K562 (cell line): ENCODE data around the gene LIMD2. TPM values are rescaled to one million over a fixed set of nuclear protein-coding genes. Genes with fewer than 3 reads are reported as not detected.

ENCODE experiments used
- GTF2F1 ChIP-seq: IDR thresholded peaks from 2 replicates; pipeline ENCODE4 v1.6.1; 2011; ENCODE audit warnings: low read depth, low read length, improper control_type of control experiment
- KDM1A ChIP-seq, 2 experiments: fragments of 450-650 bp; IDR thresholded peaks; 2 replicates each; pipeline ENCODE4 v1.6.1; 2016; ENCODE audit warnings: mild to moderate bottlenecking in 2 of 2
- NCOR1 ChIP-seq: fragments of 450-650 bp; IDR thresholded peaks from 2 replicates; pipeline ENCODE4 v1.6.1; 2016; ENCODE audit warnings: mild to moderate bottlenecking, moderate library complexity
- PCBP1 ChIP-seq: fragments of 200-400 bp; formaldehyde crosslinking; IDR thresholded peaks from 2 replicates; pipeline ENCODE4 v1.6.1; 2018; ENCODE audit warnings: mild to moderate bottlenecking, low read depth, low read length; ENCODE audit not compliant: poor library complexity, severe bottlenecking
- PRMT5 ChIP-seq: sonication (generic); formaldehyde crosslinking; IDR thresholded peaks from 2 replicates; pipeline ENCODE4 v1.5.0; 2020; ENCODE audit warnings: missing genetic modification reagents
- PRPF4 ChIP-seq: fragments of 200-400 bp; formaldehyde crosslinking; IDR thresholded peaks from one replicate; pipeline ENCODE4 v1.6.1; 2017; ENCODE audit warnings: low read length, low read depth, mild to moderate bottlenecking; ENCODE audit not compliant: insufficient read depth, poor library complexity, severe bottlenecking
- RHOXF2B ChIP-seq: fragments of 250-450 bp; sonication (Bioruptor Pico); conservative IDR thresholded peaks from 2 replicates; pipeline ENCODE4 v1.5.1; 2021
- SETDB1 ChIP-seq: IDR thresholded peaks from one replicate; pipeline ENCODE4 v1.6.1; 2012; ENCODE audit warnings: low read length, control low read depth, inconsistent platforms
- TCF7L2 ChIP-seq: fragments of 150-350 bp; IDR thresholded peaks from 2 replicates; pipeline ENCODE4 v1.6.1; 2016; ENCODE audit warnings: low read depth, mild to moderate bottlenecking, low read length, moderate library complexity
- ZNF146 ChIP-seq: IDR thresholded peaks from one replicate; pipeline ENCODE4 v1.6.1; 2018; ENCODE audit warnings: missing compliant biosample characterization; ENCODE audit not compliant: unreplicated experiment
- polyA plus RNA-seq, 8 experiments: library from polyadenylated mRNA; depleted of rRNA in 4 of 8; stranded (reverse) in 5 of 8; unstranded in 3 of 8; fragments of >200 nt; fragmentation: Nextera tagmentation in 2 of 8; fragmentation: Illumina TruSeq in 1 of 8; extraction: Ambion mirVana in 2 of 8; extraction: Trizol in 1 of 8; gene quantifications; 2 replicates each; pipeline versions ENCODE4 v1.2.1 to v1.2.3, GENCODE V29; 2011 to 2014; ENCODE audit warnings: inconsistent platforms in 1 of 8, missing spikeins in 1 of 8
- total RNA-seq, 7 experiments: library from RNA; depleted of rRNA in 6 of 7; stranded (reverse); fragments of >200 nt in 6 of 7; fragmentation: Illumina TruSeq in 2 of 7; extraction: Trizol in 2 of 7; gene quantifications; 2 replicates each; pipeline versions ENCODE4 v1.2.1 to v1.2.3, GENCODE V29; 2011 to 2021; ENCODE audit warnings: low replicate concordance in 1 of 7
- TF ChIP-seq, protein P1 (sequence below), 2 experiments: fragments of 450-650 bp; IDR thresholded peaks; 2 replicates each; pipeline ENCODE4 v1.6.1; 2016
- TF ChIP-seq, protein P2 (sequence below), 3 experiments: fragments of 200-800 bp in 1 of 3; fragments of 250-450 bp in 1 of 3; fragments of 450-650 bp in 1 of 3; sonication (Bioruptor Pico) in 1 of 3; sonication (Bioruptor generic) in 1 of 3; formaldehyde crosslinking in 1 of 3; IDR thresholded peaks; 2 replicates each; pipeline versions ENCODE4 v1.6.1 to v1.8.0; 2016 to 2022; ENCODE audit warnings: mild to moderate bottlenecking in 2 of 3, missing genetic modification characterization in 2 of 3, missing compliant biosample characterization in 1 of 3, moderate library complexity in 1 of 3
- TF ChIP-seq, protein P3 (sequence below), 2 experiments: fragments of 450-650 bp; IDR thresholded peaks; 2 replicates each; pipeline ENCODE4 v1.6.1; 2016; ENCODE audit warnings: mild to moderate bottlenecking in 2 of 2, borderline replicate concordance in 1 of 2, low read depth in 1 of 2, moderate library complexity in 1 of 2

The LIMD2 gene
- total and polyA plus RNA-seq, 9 of the 15 experiments (the other 6 are each of a cell fraction or from before 2014, with no cell fraction given): 0.07 to 11.2 (median 2.8) TPM

DNA sequence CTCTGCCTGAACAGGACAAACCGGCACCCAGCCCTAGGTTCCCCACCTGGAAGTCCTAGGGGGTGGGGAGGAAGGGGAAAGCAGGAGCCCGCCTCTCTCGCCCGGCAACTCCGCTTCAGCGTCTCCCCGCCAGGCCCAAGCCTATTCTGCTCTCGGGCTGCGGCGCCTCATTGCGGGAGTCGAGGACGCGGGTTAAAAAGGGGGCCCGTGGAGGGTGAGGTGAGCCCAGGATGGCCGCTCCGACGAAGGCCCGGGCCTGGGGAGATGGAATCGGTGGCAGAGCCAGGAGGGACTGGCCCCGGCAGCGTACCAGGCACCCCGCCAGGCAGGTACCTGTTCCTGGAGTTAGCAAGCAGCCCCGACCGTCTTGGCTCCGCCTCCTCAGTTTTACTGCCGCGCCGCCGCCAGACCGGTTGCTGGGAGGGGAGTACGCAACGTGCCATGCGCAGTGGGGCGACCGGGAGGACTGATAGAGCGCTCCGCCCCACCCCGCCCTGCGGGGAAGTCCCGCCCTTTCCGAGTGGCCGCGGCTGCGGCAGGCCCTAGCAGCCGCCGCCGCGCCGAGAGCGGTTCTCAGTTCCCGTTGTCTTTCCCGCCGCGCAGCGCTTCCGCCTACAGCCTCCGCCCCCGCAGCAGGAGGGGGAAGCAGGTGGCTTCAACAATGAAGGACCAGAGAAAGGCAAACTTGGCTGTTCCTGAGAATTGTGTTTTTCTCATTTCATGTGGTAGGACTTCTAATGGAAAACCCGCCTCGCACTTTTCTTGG, 41.7 kb upstream of the LIMD2 start, which contains the start of gene STRADA (continued):
- no peak for TF ChIP-seq ZNF146 (CRISPR knock-in tag)
- no peak for TF ChIP-seq SETDB1
- TF ChIP-seq KDM1A (IDR thresholded peaks at IDR 0.05): no peak
- no peak for TF ChIP-seq NCOR1
- TF ChIP-seq, protein P1, sequence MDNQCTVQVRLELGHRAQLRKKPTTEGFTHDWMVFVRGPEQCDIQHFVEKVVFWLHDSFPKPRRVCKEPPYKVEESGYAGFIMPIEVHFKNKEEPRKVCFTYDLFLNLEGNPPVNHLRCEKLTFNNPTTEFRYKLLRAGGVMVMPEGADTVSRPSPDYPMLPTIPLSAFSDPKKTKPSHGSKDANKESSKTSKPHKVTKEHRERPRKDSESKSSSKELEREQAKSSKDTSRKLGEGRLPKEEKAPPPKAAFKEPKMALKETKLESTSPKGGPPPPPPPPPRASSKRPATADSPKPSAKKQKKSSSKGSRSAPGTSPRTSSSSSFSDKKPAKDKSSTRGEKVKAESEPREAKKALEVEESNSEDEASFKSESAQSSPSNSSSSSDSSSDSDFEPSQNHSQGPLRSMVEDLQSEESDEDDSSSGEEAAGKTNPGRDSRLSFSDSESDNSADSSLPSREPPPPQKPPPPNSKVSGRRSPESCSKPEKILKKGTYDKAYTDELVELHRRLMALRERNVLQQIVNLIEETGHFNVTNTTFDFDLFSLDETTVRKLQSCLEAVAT (IDR thresholded peaks at IDR 0.05): no peak
- TF ChIP-seq, protein P2, sequence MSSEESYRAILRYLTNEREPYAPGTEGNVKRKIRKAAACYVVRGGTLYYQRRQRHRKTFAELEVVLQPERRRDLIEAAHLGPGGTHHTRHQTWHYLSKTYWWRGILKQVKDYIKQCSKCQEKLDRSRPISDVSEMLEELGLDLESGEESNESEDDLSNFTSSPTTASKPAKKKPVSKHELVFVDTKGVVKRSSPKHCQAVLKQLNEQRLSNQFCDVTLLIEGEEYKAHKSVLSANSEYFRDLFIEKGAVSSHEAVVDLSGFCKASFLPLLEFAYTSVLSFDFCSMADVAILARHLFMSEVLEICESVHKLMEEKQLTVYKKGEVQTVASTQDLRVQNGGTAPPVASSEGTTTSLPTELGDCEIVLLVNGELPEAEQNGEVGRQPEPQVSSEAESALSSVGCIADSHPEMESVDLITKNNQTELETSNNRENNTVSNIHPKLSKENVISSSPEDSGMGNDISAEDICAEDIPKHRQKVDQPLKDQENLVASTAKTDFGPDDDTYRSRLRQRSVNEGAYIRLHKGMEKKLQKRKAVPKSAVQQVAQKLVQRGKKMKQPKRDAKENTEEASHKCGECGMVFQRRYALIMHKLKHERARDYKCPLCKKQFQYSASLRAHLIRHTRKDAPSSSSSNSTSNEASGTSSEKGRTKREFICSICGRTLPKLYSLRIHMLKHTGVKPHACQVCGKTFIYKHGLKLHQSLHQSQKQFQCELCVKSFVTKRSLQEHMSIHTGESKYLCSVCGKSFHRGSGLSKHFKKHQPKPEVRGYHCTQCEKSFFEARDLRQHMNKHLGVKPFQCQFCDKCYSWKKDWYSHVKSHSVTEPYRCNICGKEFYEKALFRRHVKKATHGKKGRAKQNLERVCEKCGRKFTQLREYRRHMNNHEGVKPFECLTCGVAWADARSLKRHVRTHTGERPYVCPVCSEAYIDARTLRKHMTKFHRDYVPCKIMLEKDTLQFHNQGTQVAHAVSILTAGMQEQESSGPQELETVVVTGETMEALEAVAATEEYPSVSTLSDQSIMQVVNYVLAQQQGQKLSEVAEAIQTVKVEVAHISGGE (CRISPR knock-in tag; IDR thresholded peaks at IDR 0.05): peak in 2 of 3 experiments; percentile 12 to 69; a peak in 3 of 6 replicates
- TF ChIP-seq GTF2F1: peak; percentile 54; the same call in 1 of the 2 replicates
- no peak for TF ChIP-seq PRPF4
- no peak for TF ChIP-seq PRMT5 (CRISPR knock-in tag)
- TF ChIP-seq, protein P3, sequence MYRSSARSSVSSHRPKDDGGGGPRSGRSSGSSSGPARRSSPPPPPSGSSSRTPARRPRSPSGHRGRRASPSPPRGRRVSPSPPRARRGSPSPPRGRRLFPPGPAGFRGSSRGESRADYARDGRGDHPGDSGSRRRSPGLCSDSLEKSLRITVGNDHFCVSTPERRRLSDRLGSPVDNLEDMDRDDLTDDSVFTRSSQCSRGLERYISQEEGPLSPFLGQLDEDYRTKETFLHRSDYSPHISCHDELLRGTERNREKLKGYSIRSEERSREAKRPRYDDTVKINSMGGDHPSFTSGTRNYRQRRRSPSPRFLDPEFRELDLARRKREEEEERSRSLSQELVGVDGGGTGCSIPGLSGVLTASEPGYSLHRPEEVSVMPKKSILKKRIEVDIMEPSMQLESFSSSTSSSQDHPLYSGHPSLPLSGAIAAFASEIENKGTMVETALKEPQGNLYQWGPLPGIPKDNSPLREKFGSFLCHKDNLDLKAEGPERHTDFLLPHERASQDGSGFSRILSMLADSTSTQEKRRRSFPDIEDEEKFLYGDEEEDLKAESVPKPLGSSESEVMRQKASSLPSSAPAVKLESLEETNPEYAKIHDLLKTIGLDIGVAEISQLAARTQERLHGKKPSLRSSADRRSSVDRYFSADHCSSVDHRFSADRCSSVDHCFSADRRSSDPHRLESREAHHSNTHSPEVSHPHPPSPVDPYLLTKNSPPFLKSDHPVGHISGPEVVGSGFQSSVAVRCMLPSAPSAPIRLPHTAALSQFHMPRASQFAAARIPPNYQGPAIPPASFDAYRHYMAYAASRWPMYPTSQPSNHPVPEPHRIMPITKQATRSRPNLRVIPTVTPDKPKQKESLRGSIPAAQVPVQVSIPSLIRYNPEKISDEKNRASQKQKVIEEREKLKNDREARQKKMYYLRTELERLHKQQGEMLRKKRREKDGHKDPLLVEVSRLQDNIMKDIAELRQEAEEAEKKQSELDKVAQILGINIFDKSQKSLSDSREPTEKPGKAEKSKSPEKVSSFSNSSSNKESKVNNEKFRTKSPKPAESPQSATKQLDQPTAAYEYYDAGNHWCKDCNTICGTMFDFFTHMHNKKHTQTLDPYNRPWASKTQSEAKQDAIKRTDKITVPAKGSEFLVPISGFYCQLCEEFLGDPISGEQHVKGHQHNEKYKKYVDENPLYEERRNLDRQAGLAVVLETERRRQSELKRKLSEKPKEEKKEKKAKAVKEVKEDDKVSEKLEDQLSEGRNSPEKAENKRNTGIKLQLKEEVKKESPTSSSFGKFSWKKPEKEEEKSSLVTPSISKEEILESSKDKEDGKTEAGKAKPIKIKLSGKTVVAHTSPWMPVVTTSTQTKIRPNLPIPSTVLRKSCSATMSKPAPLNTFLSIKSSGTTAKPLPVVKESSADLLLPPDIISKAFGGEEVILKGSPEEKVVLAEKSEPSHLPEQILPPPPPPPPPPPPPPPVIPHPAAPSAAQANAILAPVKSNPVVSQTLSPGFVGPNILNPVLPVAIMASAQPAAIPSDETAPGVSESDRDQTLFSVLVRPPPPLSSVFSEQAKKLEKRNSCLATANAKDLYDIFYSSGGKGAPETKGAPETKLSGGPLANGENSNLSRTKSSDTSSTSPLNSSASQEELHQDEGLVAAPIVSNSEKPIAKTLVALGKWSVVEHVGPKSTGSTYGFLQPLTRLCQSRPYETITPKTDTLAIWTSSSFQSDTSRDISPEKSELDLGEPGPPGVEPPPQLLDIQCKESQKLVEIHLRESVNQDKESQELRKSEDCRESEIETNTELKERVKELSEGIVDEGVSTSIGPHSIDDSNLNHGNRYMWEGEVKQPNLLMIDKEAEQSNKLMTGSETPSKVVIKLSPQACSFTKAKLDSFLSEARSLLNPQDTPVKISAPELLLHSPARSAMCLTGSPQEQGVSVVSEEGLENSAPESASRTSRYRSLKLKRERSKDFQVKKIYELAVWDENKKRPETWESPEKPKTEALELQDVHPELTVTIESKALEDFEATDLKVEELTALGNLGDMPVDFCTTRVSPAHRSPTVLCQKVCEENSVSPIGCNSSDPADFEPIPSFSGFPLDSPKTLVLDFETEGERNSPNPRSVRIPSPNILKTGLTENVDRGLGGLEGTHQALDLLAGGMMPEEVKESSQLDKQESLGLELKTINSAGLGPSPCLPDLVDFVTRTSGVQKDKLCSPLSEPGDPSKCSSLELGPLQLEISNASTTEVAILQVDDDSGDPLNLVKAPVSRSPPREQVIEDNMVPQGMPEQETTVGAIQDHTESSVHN (IDR thresholded peaks at IDR 0.05; ENCODE audit: borderline replicate concordance in 1 of 2, low read depth in 1 of 2): no peak
- TF ChIP-seq RHOXF2B (CRISPR knock-in tag): no peak
- peak; percentile 91 for TF ChIP-seq PCBP1
- TF ChIP-seq TCF7L2: no peak
